NT2/D1 (cell line): ENCODE data around the gene TRAPPC8.
"Not testable (repeated sequence)": the region's sequence is repeated elsewhere in the genome, so short reads cannot be mapped to it uniquely, and the experiment has no call there.

Source experiments
- SUZ12 ChIP-seq: IDR thresholded peaks from 2 replicates; pipeline ENCODE4 v1.6.1; 2011; ENCODE audit not compliant: insufficient read length, insufficient read depth; ENCODE audit errors: extremely low read depth
- YY1 ChIP-seq: IDR thresholded peaks from 2 replicates; pipeline ENCODE4 v1.6.1; 2011; ENCODE audit not compliant: insufficient read length, insufficient read depth
- ZNF274 ChIP-seq: IDR thresholded peaks from 2 replicates; pipeline ENCODE4 v1.6.1; 2011; ENCODE audit warnings: mild to moderate bottlenecking, low read depth, low read length

- TF ChIP-seq SUZ12, ZNF274, YY1: not testable (repeated sequence)
Measured at GRCh38 chr18:31826673-31827325, 116.1 kb downstream of the TRAPPC8 start.
